K562 (cell line): ENCODE measurements around the gene CNNM3. TPM values are rescaled to one million over a fixed set of nuclear protein-coding genes. Genes with fewer than 3 reads are reported as not detected.

ENCODE experiments used
- BCOR ChIP-seq: fragments of 450-650 bp; IDR thresholded peaks from 2 replicates; pipeline ENCODE4 v1.6.1; 2016
- DPF2 ChIP-seq: fragments of 450-650 bp; IDR thresholded peaks from 2 replicates; pipeline ENCODE4 v1.6.1; 2016
- HEY1 ChIP-seq: fragments of 250-450 bp; sonication (Bioruptor Pico); IDR thresholded peaks from 2 replicates; pipeline ENCODE4 v1.5.0; 2020; ENCODE audit warnings: mild to moderate bottlenecking, moderate library complexity, borderline replicate concordance
- HMGXB4 ChIP-seq: sonication (generic); formaldehyde crosslinking; IDR thresholded peaks from 2 replicates; pipeline ENCODE4 v1.8.1; 2023; ENCODE audit warnings: mild to moderate bottlenecking, missing genetic modification reagents
- IRF1 ChIP-seq: sonication (generic); formaldehyde crosslinking; IDR thresholded peaks from 2 replicates; pipeline ENCODE4 v1.8.0; 2022; ENCODE audit warnings: missing genetic modification reagents, mild to moderate bottlenecking, borderline replicate concordance
- NCOA6 ChIP-seq: fragments of 450-650 bp; IDR thresholded peaks from 2 replicates; pipeline ENCODE4 v1.6.1; 2017; ENCODE audit warnings: mild to moderate bottlenecking
- PHTF2 ChIP-seq: fragments of 250-450 bp; sonication (Bioruptor Pico); IDR thresholded peaks from 2 replicates; pipeline ENCODE4 v1.5.0; 2021; ENCODE audit warnings: mild to moderate bottlenecking
- PREB ChIP-seq: sonication (generic); formaldehyde crosslinking; IDR thresholded peaks from 2 replicates; pipeline ENCODE4 v1.8.1; 2023; ENCODE audit warnings: mild to moderate bottlenecking, missing genetic modification reagents
- PTBP1 ChIP-seq: fragments of 200-400 bp; formaldehyde crosslinking; IDR thresholded peaks from 2 replicates; pipeline ENCODE4 v1.6.1; 2017; ENCODE audit warnings: low read depth, low read length
- UBTF ChIP-seq, 2 experiments: IDR thresholded peaks; 2 replicates each; pipeline ENCODE4 v1.6.1; 2012; ENCODE audit warnings: improper control_type of control experiment in 2 of 2, low read depth in 2 of 2, low read length in 2 of 2, borderline replicate concordance in 1 of 2
- XRCC3 ChIP-seq: fragments of 450-650 bp; IDR thresholded peaks from 2 replicates; pipeline ENCODE4 v1.6.1; 2017; ENCODE audit warnings: mild to moderate bottlenecking, moderate library complexity
- ZMIZ1 ChIP-seq, 2 experiments: fragments of 150-350 bp in 1 of 2; IDR thresholded peaks; 2 replicates each; pipeline ENCODE4 v1.6.1; 2012 to 2016; ENCODE audit warnings: low read depth in 2 of 2, low read length in 2 of 2, mild to moderate bottlenecking in 1 of 2, moderate library complexity in 1 of 2
- ZNF174 ChIP-seq: fragments of 250-450 bp; sonication (Bioruptor Pico); IDR thresholded peaks from 2 replicates; pipeline ENCODE4 v1.4.0; 2020; ENCODE audit warnings: mild to moderate bottlenecking
- ZNF395 ChIP-seq: fragments of 200-800 bp; sonication (Bioruptor generic); IDR thresholded peaks from 2 replicates; pipeline ENCODE4 v1.6.1; 2017; ENCODE audit warnings: missing genetic modification characterization, missing compliant biosample characterization
- ZNF699 ChIP-seq: fragments of 250-450 bp; sonication (Bioruptor Pico); IDR thresholded peaks from 2 replicates; pipeline ENCODE4 v1.8.0; 2021; ENCODE audit warnings: mild to moderate bottlenecking, moderate library complexity; ENCODE audit not compliant: insufficient replicate concordance
- ZNF766 ChIP-seq: fragments of 200-800 bp; sonication (Bioruptor generic); conservative IDR thresholded peaks from 2 replicates; pipeline ENCODE4 v1.6.1; 2016; ENCODE audit warnings: missing genetic modification characterization, missing compliant biosample characterization
- polyA plus RNA-seq, 8 experiments: library from polyadenylated mRNA; depleted of rRNA in 4 of 8; stranded (reverse) in 5 of 8; unstranded in 3 of 8; fragments of >200 nt; fragmentation: Nextera tagmentation in 2 of 8; fragmentation: Illumina TruSeq in 1 of 8; extraction: Ambion mirVana in 2 of 8; extraction: Trizol in 1 of 8; gene quantifications; 2 replicates each; pipeline versions ENCODE4 v1.2.1 to v1.2.3, GENCODE V29; 2011 to 2014; ENCODE audit warnings: inconsistent platforms in 1 of 8, missing spikeins in 1 of 8
- total RNA-seq, 7 experiments: library from RNA; depleted of rRNA in 6 of 7; stranded (reverse); fragments of >200 nt in 6 of 7; fragmentation: Illumina TruSeq in 2 of 7; extraction: Trizol in 2 of 7; gene quantifications; 2 replicates each; pipeline versions ENCODE4 v1.2.1 to v1.2.3, GENCODE V29; 2011 to 2021; ENCODE audit warnings: low replicate concordance in 1 of 7

Gene CNNM3
- total and polyA plus RNA-seq, 9 of the 15 experiments (the other 6 are each of a cell fraction or from before 2014, with no cell fraction given), result 1.4 to 16.9 (median 6.5) TPM

- TF ChIP-seq ZMIZ1 (IDR thresholded peaks at IDR 0.05; ENCODE audit: low read depth in 2 of 2, low read length in 2 of 2) (no peak), UBTF (IDR thresholded peaks at IDR 0.05; ENCODE audit: borderline replicate concordance in 1 of 2, low read depth in 2 of 2, low read length in 2 of 2) (peak; percentile 23 to 64; a peak in 1 of 4 replicates), ZNF766 (no peak), PTBP1 (no peak), IRF1 (CRISPR knock-in tag) (no peak), BCOR (no peak), HMGXB4 (no peak), ZNF699 (CRISPR knock-in tag) (no peak), PREB (CRISPR knock-in tag) (no peak), DPF2 (no peak), HEY1 (no peak), NCOA6 (no peak), ZNF174 (CRISPR knock-in tag) (no peak), PHTF2 (CRISPR knock-in tag) (no peak), XRCC3 (no peak), ZNF395 (CRISPR knock-in tag) (no peak)
Measured at GRCh38 chr2:96816127-96816835, at the start of gene CNNM3 (continued).
